ENCODE measurements around the gene FILIP1L. TPM values are rescaled to one million over a fixed set of nuclear protein-coding genes. Genes with fewer than 3 reads are reported as not detected.

FILIP1L gene
- total and polyA plus RNA-seq, 2 of the 13 experiments (the other 11 are each of a cell fraction or from before 2014, with no cell fraction given), result 8.1 to 187 TPM

- TF ChIP-seq KDM4B (CRISPR knock-in tag; IDR thresholded peaks at IDR 0.05) (no peak), ZNF142 (CRISPR knock-in tag; IDR thresholded peaks at IDR 0.05) (no peak), PHB2 (IDR thresholded peaks at IDR 0.05; ENCODE audit: partially characterized antibody) (no peak), ZNF784 (CRISPR knock-in tag; IDR thresholded peaks at IDR 0.05; ENCODE audit: borderline replicate concordance) (no peak), NFE2 (CRISPR knock-in tag; IDR thresholded peaks at IDR 0.05) (no peak), ZNF30 (CRISPR knock-in tag; IDR thresholded peaks at IDR 0.05) (no peak), DNMT1 (CRISPR knock-in tag; IDR thresholded peaks at IDR 0.05) (no peak), THAP8 (CRISPR knock-in tag; IDR thresholded peaks at IDR 0.05; ENCODE audit: borderline replicate concordance) (no peak), ZNF597 (CRISPR knock-in tag; IDR thresholded peaks at IDR 0.05) (no peak), CEBPZ (IDR thresholded peaks at IDR 0.05; ENCODE audit: low read length) (no peak), ZNF333 (CRISPR knock-in tag; IDR thresholded peaks at IDR 0.05; ENCODE audit: borderline replicate concordance) (no peak), DMTF1 (CRISPR knock-in tag; IDR thresholded peaks at IDR 0.05) (no peak), ZNF282 (IDR thresholded peaks at IDR 0.05; ENCODE audit: partially characterized antibody) (no peak), STAG1 (CRISPR knock-in tag; IDR thresholded peaks at IDR 0.05) (peak; percentile 32; the same call in 1 of the 2 replicates)
These were observed 50.3 kb downstream of the FILIP1L start (continued) for GRCh38 chr3:100063929-100064461.

Measured in HepG2 (cell line).